GM18907 (cell line): ENCODE data around the gene ESRRA.
"Not testable (repeated sequence)": the region's sequence is repeated elsewhere in the genome, so short reads cannot be mapped to it uniquely, and the experiment has no call there.

Experiments
- ATAC-seq: cut with Tn5 transposase; IDR thresholded peaks from one replicate; pipeline ENCODE4 v1.9.1; 2021; ENCODE audit warnings: mild to moderate bottlenecking, moderate library complexity; ENCODE audit not compliant: unreplicated experiment

The ESRRA gene

DNA sequence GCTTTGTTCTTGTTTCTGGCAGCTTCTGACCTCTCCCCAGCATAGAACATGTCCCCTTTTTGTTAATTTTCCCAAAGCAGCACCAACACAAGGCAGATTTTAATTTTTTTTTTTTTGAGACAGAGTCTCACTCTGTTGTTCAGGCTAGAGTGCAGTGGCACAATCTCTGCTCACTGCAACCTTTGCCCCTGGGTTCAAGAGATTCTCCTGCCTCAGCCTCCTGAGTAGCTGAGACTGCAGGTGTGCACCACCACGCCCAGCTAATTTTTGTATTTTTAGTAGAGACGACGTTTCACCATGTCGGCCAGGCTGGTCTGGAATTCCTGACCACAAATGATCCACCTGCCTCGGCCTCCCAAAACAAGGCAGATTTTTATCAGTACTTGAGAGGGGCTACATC lies 2.5 kb downstream of the ESRRA start:
- not testable (repeated sequence) for ATAC-seq

- no peak for ATAC-seq
Observed at GRCh38 chr11:64312947-64313346, 7.6 kb downstream of the ESRRA start.

DNA sequence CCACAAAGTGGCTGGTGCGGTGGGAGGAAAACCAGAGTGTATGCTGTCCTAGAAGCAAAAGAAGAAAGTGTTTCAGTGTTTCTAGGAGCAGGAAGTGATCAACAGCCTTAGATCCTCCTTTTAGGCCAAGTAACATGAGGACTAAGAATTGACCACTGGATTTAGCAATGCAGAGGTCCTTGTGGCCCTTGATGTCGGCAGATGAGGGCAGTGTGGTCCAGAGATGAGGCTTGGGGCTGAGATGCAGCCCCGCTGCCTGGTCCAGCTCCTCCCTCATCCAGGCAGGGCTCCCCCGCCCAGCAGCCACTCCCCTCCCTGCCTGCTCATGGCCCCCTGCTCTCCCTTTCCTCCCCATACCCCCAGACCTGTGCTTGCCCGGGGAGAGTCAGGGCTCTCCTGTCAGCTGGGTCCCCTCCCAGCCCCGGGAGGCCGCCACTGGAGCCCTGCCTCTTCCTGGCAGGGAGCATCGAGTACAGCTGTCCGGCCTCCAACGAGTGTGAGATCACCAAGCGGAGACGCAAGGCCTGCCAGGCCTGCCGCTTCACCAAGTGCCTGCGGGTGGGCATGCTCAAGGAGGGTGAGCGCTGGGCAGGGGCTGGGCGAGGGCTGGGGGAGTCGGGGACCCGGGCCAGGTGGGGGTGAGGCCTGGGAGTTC lies 8.3 kb downstream of the ESRRA start:
- no peak for ATAC-seq

GRCh38 chr11:64314146-64314804 lies 9.0 kb downstream of the ESRRA start:
- ATAC-seq, result no peak

- no peak for ATAC-seq
Observed at GRCh38 chr11:64314805-64315561, 9.7 kb downstream of the ESRRA start.

DNA sequence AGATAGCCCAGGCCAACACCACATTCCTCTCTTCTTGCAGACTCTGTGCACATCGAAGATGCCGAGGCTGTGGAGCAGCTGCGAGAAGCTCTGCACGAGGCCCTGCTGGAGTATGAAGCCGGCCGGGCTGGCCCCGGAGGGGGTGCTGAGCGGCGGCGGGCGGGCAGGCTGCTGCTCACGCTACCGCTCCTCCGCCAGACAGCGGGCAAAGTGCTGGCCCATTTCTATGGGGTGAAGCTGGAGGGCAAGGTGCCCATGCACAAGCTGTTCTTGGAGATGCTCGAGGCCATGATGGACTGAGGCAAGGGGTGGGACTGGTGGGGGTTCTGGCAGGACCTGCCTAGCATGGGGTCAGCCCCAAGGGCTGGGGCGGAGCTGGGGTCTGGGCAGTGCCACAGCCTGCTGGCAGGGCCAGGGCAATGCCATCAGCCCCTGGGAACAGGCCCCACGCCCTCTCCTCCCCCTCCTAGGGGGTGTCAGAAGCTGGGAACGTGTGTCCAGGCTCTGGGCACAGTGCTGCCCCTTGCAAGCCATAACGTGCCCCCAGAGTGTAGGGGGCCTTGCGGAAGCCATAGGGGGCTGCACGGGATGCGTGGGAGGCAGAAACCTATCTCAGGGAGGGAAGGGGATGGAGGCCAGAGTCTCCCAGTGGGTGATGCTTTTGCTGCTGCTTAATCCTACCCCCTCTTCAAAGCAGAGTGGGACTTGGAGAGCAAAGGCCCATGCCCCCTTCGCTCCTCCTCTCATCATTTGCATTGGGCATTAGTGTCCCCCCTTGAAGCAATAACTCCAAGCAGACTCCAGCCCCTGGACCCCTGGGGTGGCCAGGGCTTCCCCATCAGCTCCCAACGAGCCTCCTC lies 10.6 kb downstream of the ESRRA start:
- not testable (repeated sequence) for ATAC-seq

- peak; percentile 27 for ATAC-seq
Observed at GRCh38 chr11:64316672-64317324, 11.5 kb downstream of the ESRRA start.

GRCh38 chr11:64317325-64317960 lies 12.1 kb downstream of the ESRRA start, which contains the start of gene TRMT112:
TRMT112 (minus strand) TSS chr11:64317559; CDS start chr11:64317526, 33 bp downstream.
- peak; percentile 67 for ATAC-seq

- peak; percentile 48 for ATAC-seq
Observed at GRCh38 chr11:64317961-64318765, 12.8 kb downstream of the ESRRA start, which contains the start of gene PRDX5. PRDX5 (plus strand) TSS chr11:64318121; CDS start chr11:64318216, 95 bp downstream.

- ATAC-seq, result no peak
Observed at GRCh38 chr11:64318766-64319761, 13.7 kb downstream of the ESRRA start.

DNA sequence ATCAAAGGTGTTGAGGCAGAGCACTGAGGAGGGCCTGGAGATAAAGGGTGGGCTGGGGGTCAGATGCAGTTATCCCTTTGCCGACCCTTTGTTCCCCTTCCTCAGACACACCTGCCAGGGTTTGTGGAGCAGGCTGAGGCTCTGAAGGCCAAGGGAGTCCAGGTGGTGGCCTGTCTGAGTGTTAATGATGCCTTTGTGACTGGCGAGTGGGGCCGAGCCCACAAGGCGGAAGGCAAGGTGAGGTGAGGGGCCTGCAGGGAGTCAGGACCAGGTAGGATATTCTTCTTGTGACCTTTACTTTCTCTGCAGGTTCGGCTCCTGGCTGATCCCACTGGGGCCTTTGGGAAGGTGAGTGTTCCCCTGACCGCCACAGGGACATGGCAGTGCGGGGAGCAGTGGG lies 15.2 kb downstream of the ESRRA start:
- no peak for ATAC-seq

- ATAC-seq, result no peak
Observed at GRCh38 chr11:64321026-64321425, 15.7 kb downstream of the ESRRA start.

DNA sequence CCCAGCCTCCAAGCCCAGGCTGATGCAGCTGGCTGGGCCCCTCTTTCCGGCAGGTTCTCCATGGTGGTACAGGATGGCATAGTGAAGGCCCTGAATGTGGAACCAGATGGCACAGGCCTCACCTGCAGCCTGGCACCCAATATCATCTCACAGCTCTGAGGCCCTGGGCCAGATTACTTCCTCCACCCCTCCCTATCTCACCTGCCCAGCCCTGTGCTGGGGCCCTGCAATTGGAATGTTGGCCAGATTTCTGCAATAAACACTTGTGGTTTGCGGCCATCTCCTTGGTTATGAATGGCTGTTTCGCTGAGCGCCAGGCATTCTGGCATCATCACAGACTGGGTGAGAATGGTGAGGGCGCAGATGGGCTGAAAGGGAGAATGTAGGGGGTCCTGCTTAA lies 16.2 kb downstream of the ESRRA start:
- no peak for ATAC-seq

GRCh38 chr11:64322925-64323260 lies 17.6 kb downstream of the ESRRA start:
- no peak for ATAC-seq

DNA sequence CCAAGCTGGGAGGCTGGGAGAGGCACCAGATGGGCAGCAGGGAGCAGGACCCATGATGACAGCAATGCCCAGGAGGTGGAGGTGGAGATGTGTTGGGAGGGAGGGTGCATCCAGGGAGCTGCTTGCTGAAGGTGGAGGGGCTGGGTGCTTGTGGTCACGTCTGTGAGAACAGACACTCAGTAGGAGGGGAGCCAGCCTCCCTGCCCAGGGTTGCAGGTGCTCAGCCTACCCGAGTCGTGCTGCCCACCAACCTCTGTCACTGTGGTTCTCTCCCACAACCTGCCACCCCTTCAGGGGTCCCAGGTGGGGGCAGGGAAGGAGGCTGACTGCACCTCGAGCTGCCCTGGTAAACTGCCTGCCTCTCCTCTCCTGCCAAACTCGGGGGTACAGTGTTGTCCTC lies 18.0 kb downstream of the ESRRA start:
- no peak for ATAC-seq

DNA sequence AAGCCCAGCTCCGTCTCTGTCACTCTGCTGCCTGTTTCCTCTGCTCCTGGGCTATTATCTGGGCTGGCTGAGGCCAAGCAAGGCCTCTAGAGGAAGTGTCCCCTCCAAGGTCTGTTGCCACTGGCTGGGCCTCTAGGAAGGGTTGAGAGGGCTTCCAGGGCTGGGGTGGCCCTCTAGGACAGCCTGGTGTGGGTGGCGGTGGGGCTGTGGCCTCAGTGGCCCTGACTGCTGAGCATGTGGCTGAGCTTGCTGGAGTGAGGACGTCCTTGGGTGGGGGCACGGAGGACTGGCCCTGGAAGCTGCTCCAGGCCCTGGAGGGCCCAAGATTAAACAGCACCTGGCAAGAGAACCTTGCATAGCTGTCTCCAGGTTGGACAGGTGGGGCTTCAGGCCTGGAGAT lies 18.7 kb downstream of the ESRRA start:
- ATAC-seq, result not testable (repeated sequence)

- ATAC-seq, result no peak
Observed at GRCh38 chr11:64324692-64325469, 19.6 kb downstream of the ESRRA start.
